HG02571 (cell line): ENCODE results near the gene ZNF423.

Source experiments
- ATAC-seq: cut with Tn5 transposase; IDR thresholded peaks from one replicate; pipeline ENCODE4 v1.9.1; 2021; ENCODE audit warnings: mild to moderate bottlenecking, moderate library complexity; ENCODE audit not compliant: unreplicated experiment

Gene ZNF423

DNA sequence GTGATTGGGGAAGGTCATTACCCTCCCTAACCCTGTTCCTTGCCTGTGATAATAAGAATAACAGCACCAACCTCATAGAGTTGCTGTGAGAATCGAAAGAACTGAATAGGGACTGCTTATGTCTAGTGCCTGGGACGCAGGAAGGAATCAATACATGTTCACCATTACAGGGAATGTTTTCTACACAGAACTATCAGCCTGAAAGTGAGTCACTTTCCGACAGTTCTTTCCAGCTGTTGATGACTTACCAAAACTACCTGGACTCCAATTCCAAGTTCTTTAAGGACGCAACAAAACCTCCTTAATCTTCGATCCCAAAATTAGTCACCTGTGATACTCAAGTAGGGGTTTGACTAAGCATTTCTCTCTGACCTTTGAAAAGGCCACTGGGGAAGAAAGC, 29.4 kb downstream of the ZNF423 start:
- ATAC-seq: no peak

DNA sequence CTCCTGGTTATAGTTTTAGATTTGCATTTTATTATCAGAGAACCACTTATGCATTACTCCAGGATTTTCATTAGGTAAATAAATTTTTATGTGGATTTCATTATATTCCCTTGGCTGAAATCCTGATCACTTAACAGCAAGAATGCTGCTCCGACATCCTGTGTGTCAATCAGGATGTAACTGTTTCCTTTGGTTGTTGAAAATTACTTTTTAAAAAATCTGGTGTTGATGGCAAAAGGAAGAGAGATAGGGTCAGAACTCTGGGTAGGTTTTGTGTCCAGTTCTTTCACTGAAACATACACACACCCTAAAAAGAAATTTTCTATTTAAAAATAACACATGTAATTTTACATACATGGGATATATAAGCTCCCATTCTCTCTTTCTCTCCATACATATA, 30.9 kb downstream of the ZNF423 start:
- ATAC-seq: no peak

DNA sequence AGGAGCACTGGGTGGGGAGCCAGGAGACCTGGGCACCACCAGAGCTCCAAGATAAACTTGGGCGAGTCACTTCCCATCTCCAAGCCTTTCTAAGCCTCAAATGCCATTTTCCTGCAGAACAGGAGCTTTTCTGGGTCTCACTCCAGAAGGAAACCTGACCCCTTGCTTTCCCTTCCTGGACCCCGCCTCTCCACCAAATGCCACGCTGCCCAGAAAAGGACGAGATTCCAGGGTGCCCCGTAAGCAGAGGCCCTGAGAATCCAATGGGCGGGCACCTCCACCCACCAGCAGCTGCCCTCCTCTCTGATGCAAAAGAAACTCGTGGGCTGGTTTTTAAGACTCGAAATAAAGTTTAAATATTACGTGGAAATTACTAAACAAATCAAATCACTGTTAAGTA, 31.3 kb downstream of the ZNF423 start:
- ATAC-seq: no peak

DNA sequence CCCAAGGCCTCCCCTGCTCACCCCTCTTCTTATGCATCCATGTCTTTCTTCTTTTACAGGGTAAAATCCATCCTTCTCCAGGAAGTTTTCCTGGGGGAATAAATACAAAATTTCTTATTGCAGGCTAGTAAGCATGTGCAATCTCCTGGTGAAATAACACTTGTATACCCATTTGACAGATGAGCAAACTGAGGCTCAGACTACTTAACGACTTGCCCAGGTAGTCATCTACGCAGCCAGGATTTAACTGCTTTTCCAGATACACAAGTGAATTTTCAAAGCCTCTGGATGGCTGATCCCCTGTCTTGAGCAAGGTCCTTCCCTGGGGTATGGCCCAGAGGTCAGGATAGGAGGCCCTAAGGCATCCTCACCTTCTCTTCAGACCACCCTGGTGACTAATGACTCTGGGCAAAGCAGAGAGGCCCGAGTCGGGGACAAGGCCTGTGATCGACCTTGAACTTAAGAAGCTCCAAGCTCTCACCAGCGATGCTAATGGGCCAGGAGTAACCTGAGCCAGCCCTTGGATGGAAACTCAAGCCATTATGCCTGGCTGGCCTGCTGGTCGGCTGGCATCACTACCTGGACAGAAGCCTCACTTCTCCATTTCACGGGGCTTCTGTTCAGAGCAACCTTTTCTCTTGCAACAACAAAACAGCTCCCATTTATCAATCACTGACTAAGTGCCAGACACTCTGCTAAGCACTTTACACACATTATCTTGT, 33.1 kb downstream of the ZNF423 start:
- ATAC-seq: no peak

DNA sequence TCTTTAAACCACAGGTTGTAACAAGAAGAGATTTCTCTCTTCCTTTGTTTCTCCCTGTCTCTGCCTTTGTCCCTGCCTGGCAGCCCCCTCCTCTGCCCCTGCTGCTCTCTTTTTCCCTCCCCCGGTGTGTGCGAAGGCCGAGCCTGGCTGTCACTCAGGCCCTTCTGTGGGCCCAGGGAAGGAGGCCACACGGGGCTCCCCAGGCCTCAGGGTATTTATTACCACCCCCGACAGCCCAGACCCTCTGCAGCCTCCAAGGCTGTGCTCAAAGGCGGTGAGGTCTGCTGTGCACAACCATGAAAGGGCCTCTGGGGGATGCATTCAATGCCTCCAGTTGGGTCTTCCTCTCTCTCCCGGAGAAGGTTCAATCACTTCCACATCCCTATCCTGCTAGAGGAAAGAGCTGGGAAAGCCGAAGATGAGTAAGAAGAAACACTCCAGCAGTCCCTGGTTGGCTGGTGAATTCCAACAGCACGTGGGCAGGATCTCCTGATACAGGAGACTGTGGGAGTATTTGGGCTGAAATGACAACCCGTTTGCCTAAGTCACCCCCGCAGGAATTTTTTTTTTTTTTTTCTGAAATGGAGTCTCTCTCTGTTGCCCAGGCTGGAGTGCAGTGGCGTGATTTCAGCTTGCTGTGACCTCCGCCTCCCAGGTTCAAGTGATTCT, 34.2 kb downstream of the ZNF423 start:
- ATAC-seq: no peak

DNA sequence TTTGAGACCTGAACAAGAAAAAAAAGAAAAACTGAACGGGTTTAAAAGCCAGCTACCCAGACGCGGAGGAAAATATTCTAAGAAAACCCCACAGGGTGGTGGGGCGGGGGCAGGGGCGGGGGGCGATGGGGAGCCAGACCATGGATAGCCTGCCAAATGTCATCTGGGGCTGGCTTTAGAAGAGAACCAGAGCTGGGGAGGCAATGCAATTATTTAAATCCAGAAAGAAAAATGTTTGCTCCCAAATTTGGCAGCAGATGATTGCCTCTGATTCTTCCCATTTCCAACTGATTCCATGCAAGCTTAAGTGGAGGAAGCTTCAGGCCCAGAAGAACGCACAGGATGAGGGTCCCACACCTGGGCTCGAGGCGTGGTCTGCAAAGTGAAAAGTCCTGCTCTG, 34.8 kb downstream of the ZNF423 start:
- ATAC-seq: no peak

DNA sequence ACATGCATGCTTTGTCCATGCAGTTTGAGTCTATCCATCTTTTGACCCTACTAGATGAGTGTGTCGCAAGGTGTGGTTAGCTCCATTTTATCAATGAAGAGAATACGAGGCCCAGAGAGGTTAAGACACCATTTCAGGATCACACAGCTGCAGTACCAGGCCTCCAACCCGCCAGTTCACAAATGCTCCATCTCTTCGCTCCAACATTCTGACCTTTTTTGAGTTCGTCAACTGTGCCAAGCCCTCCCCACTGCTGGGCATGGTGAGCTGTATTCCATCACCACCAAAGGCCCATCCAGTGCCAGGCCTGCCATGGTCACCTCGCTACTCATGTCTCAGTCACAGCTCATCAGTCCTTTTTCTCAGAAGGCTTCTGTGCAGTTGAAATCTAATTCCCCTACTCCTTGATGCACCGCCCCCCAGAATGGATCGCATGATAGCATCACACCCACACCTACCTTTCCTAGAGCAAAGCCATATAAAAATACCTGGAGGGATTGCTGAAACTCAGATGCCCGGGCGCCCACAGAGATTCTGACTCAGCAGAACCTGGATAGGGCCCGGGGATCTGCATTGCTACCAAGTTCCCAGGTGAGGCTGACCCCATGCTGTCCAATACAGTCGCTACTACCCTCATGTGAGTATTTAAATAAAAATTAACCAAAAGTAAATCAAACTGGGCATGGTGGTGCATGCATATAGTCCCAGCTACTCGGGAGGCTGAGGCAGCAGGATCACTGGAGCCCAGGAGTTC, 38.0 kb downstream of the ZNF423 start:
- no peak for ATAC-seq

DNA sequence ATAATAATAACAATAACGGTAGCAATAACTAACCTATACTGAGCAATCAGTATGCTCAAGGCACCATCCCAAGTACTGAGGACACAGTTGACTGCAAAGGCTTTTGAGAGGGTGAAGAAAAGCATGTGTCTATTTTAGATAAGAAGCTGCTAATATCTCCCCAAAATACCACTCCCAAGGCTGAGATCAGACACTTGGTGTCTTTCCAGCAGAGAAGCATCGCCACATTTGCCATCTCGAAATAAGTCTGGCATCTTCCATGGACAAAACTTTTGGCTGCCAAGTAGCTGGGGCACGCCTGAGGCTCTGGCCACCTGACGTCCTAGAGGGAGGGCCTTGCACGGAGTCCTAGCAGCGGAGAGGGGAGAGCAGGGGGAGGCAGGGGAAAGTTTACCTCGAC, 39.0 kb downstream of the ZNF423 start:
- no peak for ATAC-seq

DNA sequence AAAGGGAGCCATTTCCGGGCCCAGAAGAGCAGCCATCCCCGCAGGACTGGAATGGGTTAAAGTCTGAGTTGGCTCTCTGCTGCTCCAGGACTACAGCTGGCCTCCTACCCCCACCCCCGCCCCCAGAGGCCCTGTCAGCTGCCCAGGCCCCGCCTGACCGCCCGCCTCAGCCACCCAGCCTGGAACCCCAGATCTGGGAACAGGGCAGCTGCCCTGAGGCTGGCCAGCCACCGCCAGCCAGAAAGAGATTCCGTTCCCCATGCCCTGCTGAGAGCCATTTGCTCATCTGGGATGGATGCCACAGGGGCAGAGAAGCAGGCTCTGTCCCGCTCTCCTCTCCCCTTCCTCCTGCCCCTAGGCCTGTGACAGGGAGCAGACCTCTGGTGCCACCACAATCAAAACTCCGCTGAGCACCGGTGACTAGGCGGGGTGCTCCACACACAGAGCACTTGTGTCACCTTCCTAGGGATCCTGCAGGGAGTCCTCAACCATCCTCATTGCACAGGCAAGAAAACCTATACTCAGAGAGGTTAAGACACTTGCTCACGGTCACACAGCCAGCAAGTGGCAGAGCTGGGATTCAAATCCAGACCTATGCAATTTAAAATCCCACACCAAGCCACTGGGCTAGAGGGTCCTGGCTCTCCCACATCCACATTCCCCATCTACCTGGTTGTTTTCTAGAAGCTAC, 44.1 kb downstream of the ZNF423 start:
- no peak for ATAC-seq

DNA sequence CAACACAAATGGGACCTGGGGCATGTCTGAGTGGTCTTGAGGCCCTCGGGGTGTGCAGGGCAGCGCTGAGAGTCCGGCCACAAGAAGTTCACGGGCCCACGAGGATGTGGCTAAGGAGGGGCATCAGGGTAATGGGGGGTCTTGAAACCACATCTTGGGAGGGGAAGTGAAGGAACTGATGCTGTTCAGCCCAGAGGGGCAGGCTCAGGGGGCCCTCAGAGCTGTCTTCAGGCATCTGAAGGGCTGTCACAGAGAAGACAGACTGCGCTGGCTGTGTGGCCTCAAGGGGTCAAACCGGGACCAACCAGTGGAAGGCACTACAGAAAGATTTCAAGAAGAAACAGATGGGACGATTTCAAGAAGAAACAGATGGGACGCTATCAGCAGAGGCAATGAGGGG, 45.1 kb downstream of the ZNF423 start:
- no peak for ATAC-seq

DNA sequence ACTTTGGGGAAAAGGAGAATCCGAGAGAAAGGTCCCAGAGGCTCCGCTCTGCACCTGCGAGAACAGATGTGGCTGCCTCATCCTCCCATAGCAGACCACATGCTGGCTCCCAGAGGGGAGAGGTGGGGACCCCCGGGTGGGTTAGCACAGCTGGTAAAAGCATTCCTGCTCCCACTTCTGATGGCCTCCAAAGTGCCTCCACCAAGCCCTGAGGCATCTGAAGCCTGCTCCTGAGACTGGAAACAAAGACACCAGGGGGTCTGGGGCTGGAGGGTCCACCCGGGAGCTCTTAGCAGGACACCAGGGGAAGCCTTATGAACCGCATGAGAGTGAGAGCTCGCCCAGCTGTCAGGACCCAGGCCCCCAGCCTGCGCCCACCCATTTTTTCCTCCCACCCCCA, 46.4 kb downstream of the ZNF423 start:
- no peak for ATAC-seq

DNA sequence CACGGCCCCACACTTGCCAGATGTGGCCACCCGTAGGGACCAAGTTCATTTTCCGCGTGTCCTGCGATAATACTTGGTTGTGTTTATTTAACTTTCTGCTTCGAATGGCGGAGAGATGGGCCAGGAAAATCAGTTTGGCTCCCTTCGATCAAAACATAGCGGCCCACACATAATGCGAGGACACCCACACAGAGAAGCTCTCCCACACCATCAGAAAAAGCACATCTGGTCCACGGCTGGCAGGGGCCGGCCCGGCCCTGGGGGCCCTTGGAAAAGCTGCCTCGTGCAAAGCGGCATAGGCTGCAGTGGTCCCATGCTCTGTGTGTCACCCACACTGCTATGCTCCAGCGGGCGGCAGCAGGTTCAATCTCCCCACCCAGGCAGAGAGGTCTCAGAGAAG, 46.9 kb downstream of the ZNF423 start:
- no peak for ATAC-seq

DNA sequence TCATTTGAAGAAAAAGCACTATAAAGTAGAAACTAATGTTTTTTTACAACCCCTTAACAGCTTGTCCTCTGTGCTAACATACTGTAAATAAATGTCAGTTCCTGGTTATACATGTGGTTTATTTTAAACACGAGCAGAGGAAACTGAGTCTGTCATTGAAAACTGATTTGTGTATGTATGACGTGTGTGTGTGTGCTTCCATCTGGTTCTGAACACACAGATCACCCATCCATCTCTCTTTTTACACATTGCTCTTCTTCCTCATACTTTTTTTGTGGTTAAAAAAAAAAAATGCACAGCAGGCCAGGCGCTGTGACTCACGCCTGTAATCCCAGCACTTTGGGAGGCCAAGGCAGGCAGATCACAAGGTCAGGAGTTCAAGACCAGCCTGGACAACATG, 49.5 kb downstream of the ZNF423 start:
- ATAC-seq: no peak

DNA sequence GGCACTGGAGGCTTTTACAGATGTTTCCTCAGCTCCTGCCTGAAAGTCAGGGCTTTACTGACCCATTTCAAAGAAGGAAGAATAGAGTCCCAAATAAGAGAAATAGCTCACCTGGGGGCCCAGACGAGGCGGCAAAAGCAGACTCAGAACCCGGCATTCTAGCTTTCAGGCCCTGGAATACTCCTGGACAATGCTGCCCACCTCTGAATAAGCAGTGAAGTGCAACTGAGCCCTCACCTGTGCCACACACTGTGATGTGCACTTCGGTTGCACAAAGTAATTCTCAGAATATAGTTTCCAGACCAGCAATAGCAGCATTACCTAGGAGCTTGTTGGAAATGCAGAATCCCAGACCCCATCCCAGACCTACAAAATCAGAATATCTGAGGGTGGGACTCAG, 54.6 kb downstream of the ZNF423 start:
- ATAC-seq: no peak

DNA sequence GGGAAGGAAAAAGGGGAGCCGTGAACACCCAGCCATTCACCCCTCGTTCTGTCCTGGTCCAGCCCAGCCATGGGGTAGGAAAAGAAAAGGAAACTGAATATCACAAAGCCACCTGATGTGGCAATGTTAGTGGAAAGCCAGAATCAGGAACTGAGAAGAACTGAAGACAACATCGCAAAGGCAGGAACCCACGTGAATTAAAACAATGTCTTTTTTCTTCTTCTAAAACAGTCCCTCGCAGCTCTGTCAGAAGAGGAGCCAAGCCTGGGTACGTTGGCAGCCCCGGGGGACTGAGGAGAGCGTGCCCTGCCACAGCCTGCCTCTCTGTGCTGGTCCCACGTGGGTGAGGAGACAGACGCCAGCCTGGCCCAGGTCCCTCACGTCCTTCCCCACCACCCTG, 55.0 kb downstream of the ZNF423 start:
- no peak for ATAC-seq

DNA sequence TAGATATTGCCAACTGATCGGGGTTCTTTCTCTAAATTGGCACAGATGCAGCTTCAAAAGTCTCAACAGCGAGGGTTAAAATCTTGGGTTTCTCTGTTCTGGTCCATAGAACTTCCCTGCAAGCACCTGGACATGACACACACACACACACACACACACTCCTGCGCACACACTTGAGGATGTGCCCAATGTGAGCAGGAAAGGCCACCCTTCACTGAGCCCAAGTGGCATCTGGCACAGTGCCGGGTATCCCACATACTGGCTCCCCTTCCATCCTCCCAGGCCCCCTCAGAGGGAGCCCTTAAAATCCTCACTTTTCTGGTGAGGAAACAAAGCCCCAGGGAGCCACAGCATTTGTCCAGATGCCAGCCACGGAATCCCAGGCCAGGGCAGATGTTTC, 55.5 kb downstream of the ZNF423 start:
- ATAC-seq: no peak

DNA sequence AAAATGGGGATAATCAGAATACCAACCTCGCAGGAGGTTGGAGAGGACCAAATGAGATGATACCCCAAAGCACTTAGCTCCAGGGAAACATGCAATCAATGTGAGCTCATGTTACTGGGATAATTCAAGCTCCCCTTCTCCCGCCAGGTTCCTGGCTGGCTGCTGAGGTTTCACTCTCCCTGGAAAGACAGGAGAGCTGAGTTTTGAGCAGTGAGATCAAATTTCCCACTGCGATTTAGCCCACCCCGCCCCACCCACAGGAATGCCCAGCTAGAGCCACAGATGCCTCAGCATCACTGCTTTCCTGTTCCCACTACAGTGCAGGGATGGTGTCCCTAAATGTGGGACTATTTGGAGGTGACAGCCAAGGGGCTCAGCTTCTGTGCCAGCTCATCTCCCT, 56.7 kb downstream of the ZNF423 start:
- ATAC-seq: no peak

DNA sequence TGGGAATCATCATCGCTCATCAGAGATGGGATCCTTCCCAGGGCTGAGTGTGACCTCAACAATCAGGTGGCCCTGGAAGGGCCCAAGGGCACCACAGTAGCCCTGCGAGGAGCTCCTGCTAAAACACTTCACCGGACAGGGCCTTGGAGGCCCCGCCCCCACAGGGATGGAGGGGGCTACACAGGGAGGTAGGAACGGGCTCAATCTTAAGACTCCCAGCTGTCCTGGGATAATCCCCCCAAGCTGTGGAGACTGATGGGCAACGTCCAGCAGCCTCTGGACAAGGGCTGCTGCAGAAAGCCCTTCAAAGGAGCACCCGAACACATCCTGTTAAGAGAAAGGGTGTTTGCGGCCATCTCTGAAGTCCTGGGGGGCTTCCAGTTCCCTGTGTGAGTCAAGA, 60.4 kb downstream of the ZNF423 start:
- ATAC-seq: no peak

DNA sequence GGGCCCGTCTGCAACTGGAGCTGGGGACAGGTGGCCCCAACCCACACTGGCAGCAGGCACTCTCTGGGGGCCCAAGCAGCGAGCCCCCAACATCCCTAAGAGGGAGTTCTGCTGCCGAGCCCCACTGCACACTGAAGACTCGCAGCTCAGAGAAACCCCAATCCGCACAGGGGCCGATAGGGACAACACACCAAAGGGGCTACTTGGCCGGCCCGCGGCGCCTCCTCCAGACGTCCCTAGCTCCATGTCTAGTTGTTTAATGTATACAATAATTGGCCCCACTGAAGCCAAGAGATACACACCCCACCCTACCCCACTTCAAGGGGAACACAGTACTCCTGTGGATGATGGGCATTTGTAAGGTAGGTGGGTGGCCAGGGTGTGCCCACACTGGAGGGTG, 62.7 kb downstream of the ZNF423 start:
- no peak for ATAC-seq

DNA sequence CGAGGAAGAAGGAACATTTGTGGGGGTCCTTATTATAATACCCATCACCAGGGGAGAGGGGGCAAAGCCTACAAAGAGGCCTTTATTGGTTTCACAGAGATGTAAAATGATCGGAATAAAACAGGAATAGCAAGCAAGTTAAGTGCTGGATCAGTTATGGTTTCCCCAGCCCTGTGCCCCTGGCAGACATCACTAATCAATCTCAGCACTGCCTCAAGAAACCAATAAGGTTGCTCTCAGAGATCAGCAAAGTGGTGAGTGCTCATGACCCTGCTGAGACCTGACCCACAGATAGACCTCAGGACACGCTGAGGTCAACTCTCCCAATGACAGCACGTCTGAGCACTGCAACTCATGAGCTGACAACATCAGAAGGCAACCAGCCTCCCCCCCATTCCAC, 66.3 kb downstream of the ZNF423 start:
- no peak for ATAC-seq

DNA sequence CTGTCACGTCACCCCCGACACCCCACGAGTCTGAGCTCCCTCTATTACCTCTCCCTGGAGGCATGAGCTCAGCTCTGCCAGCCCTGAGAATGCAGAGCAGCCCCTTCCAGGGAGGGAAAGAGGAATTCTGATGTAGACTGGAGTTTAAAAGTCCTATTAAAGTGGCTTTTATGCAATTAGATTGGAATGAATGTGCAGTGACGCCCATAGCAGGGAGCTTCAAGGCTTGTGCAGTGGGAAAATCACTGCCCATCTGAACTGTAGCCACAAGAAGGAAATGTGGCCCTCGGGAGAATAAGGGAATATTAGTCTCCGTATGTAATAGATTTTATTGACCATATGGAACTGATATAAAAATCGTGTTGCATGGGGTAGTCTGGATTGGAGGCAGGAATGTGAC, 66.9 kb downstream of the ZNF423 start:
- ATAC-seq: no peak

DNA sequence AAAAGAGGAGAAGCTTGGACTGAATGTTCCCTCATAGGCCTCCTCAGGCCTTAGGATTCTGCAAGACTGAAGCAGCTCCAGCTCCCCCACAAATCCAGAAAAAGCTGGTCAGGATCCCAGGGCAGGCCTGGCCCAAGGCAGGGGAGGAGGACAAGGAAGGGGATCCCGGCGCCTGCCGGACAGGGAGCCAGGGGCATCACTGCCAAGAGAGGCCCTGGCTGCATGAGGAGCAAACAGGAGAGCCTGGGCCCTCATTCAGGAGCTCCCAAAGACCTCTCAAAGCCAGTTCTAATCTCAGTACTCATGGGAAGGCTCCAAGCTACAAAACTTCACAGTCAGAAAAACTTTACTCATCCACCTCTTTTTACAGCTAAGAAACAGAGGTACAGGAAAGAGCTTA, 67.3 kb downstream of the ZNF423 start:
- no peak for ATAC-seq
